ENCODE measurements around the gene RNPEP. TPM values are rescaled to one million over a fixed set of nuclear protein-coding genes. Genes with fewer than 3 reads are reported as not detected.

The RNPEP gene
- total and polyA plus RNA-seq, 4 experiments from 2014 or later = 25.9 to 41.4 (median 29.7) TPM

DNA sequence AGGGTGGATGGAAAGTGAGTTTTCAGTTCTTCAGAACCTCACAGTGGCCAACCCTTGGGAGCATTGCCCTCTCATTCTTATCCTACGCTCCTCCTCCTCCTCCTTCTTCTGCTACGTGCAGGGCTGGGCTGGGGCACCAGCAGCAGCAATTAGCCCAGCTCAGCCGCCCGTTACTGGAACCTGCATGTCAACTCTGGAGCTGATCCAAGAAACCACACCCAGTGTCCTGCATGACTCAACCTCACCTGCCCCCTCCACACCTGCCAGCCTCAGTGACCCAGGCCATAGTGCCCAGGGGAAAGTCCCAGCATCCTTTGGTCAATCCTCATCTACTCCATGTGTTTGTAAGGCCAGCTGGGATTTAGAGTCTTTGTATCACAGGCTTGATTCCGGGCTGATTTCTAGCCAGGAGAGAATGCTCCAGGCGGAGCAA is 40.6 kb downstream of the RNPEP start:
- Histone ChIP-seq H3K27me3 (ENCODE audit: insufficient read depth, low read length) (no peaks in the 10 kb centered on the region), H3K4me1 (ENCODE audit: insufficient read depth, low read length) (no peaks in the 10 kb centered on the region), H3K9me3 (ENCODE audit: control insufficient read depth in 1 of 2, low read length in 2 of 2) (no peaks in the 10 kb centered on the region), H3K36me3 (ENCODE audit: insufficient read depth, low read length) (no peaks in the 10 kb centered on the region), H3K27ac (ENCODE audit: low read depth, low read length) (no peak overlapping the region), H3K4me3 (ENCODE audit: low read length in 2 of 2) (no peak overlapping the region)
- H3K27ac Mint-ChIP-seq = no peak overlapping the region
- no peaks in the 10 kb centered on the region for H3K9me3 Mint-ChIP-seq
- ChIA-PET CTCF (ENCODE audit: partially characterized antibody) (no interaction called here), POLR2A (ENCODE audit: partially characterized antibody) (no interaction called here)
- peaks cover 5 to 19% of the 10 kb centered on the region in 2 donors for H3K27me3 Mint-ChIP-seq
- no peak for DNase-seq
- no peaks in the 10 kb centered on the region for H3K4me1 Mint-ChIP-seq
- H3K4me3 Mint-ChIP-seq = no peak overlapping the region
- H3K36me3 Mint-ChIP-seq = no peaks in the 10 kb centered on the region
- intact Hi-C loops (cut with micrococcal nuclease) = no loop called here

DNA sequence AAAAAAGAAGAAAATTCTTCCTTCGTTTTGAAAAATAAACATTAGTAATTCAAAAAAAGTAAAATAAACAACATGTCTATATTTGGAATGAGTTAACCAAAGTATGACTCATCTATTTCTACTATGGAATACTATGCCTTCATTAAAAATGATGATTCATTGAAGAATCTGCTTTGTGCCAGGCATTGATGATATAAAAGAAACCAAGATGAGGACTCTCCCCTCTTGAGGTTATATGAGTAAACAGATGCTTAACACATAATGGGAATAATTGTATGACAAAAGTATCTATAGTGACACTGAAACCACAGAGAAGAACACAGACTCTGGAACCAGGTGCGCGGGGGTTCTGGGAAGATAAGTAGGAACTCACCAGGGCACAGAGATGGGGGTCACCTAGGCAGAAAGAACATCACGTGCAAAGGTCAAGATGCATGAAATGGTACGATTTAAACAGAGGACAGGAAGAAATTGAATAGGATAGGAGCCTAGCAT is 46.8 kb downstream of the RNPEP start:
- no peak overlapping the region for H3K4me3 ChIP-seq (ENCODE audit: low read length in 2 of 2)
- no peak for DNase-seq
- H3K27ac ChIP-seq (ENCODE audit: low read depth, low read length) = no peak overlapping the region
- H3K4me1 Mint-ChIP-seq = no peaks in the 10 kb centered on the region
- H3K27me3 Mint-ChIP-seq = peaks cover 0 to 2% of the 10 kb centered on the region in 2 donors
- H3K27me3 ChIP-seq (ENCODE audit: insufficient read depth, low read length) = no peaks in the 10 kb centered on the region
- H3K4me1 ChIP-seq (ENCODE audit: insufficient read depth, low read length) = no peaks in the 10 kb centered on the region
- H3K36me3 ChIP-seq (ENCODE audit: insufficient read depth, low read length) = no peaks in the 10 kb centered on the region
- no peaks in the 10 kb centered on the region for H3K9me3 Mint-ChIP-seq
- H3K27ac Mint-ChIP-seq = peak overlapping the region in 1 of 7 donors; percentile 39
- intact Hi-C loops (cut with micrococcal nuclease) = no loop called here
- CTCF ChIA-PET (ENCODE audit: partially characterized antibody) = no interaction called here
- no peak overlapping the region for H3K4me3 Mint-ChIP-seq
- no peaks in the 10 kb centered on the region for H3K9me3 ChIP-seq (ENCODE audit: control insufficient read depth in 1 of 2, low read length in 2 of 2)
- no peaks in the 10 kb centered on the region for H3K36me3 Mint-ChIP-seq
- POLR2A ChIA-PET (ENCODE audit: partially characterized antibody) = no interaction called here

DNA sequence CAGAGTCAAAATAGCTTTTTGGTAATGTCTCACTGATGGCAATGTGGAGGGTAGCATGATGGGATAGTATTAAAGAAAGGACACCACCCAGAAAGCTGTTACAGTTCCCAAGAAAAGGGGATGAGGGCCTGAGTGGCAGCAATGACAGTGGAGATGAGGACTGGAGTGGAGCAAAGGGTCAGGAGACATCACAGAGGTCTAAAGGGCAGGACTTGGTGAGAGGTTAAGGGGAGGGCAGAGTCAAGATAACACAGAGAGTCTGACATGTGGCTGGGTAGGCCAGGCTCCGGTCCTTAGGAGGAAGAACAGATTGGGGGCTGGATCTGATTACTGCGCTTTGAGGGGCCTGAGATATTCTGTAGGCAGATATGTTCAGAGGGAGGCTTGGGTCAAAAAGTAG is 47.3 kb downstream of the RNPEP start:
- no peak overlapping the region for H3K4me3 ChIP-seq (ENCODE audit: low read length in 2 of 2)
- no peak for DNase-seq
- H3K4me3 Mint-ChIP-seq = no peak overlapping the region
- peaks cover 0 to 2% of the 10 kb centered on the region in 2 donors for H3K27me3 Mint-ChIP-seq
- H3K27me3 ChIP-seq (ENCODE audit: insufficient read depth, low read length) = no peaks in the 10 kb centered on the region
- no peaks in the 10 kb centered on the region for H3K36me3 Mint-ChIP-seq
- H3K4me1 Mint-ChIP-seq = no peaks in the 10 kb centered on the region
- H3K27ac ChIP-seq (ENCODE audit: low read depth, low read length) = no peak overlapping the region
- no peaks in the 10 kb centered on the region for H3K4me1 ChIP-seq (ENCODE audit: insufficient read depth, low read length)
- H3K9me3 Mint-ChIP-seq = no peaks in the 10 kb centered on the region
- intact Hi-C loops (cut with micrococcal nuclease) = no loop called here
- ChIA-PET POLR2A (ENCODE audit: partially characterized antibody) (no interaction called here), CTCF (ENCODE audit: partially characterized antibody) (no interaction called here)
- H3K9me3 ChIP-seq (ENCODE audit: control insufficient read depth in 1 of 2, low read length in 2 of 2) = no peaks in the 10 kb centered on the region
- H3K36me3 ChIP-seq (ENCODE audit: insufficient read depth, low read length) = no peaks in the 10 kb centered on the region
- no peak overlapping the region for H3K27ac Mint-ChIP-seq

DNA sequence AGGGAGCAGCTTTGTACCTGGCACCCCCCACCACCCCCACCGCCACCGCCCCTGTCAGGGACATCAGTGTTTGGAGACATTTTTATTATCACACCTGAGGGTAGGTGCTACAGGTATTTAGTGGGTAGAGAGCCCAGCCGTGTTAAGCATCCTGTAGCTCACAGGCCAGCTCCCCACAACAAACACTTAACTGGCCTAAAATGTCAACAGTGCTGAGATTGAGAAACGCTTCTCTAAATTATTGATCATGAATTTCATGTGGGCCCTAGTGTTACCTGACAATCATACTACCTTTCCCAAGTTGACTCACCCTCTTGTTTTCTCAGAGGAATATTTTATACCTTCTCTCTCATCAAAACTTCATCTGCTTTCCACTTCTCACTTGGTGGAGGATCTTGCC is 49.3 kb downstream of the RNPEP start:
- no peaks in the 10 kb centered on the region for H3K9me3 ChIP-seq (ENCODE audit: control insufficient read depth in 1 of 2, low read length in 2 of 2)
- H3K36me3 ChIP-seq (ENCODE audit: insufficient read depth, low read length) = no peaks in the 10 kb centered on the region
- H3K27me3 ChIP-seq (ENCODE audit: insufficient read depth, low read length) = no peaks in the 10 kb centered on the region
- Mint-ChIP-seq H3K36me3 (no peaks in the 10 kb centered on the region), H3K9me3 (no peaks in the 10 kb centered on the region), H3K4me1 (no peaks in the 10 kb centered on the region), H3K4me3 (no peak overlapping the region), H3K27me3 (peaks cover 0 to 2% of the 10 kb centered on the region in 2 donors), H3K27ac (no peak overlapping the region)
- POLR2A ChIA-PET (ENCODE audit: partially characterized antibody) = no interaction called here
- intact Hi-C loops (cut with micrococcal nuclease) = no loop called here
- CTCF ChIA-PET (ENCODE audit: partially characterized antibody) = interaction anchor here (1.9 kb wide), 1 partner anchor 32 kb away, joined by 5 read pairs; no protein-coding TSS in a partner anchor
- no peak overlapping the region for H3K27ac ChIP-seq (ENCODE audit: low read depth, low read length)
- H3K4me3 ChIP-seq (ENCODE audit: low read length in 2 of 2) = no peak overlapping the region
- no peak for DNase-seq
- no peaks in the 10 kb centered on the region for H3K4me1 ChIP-seq (ENCODE audit: insufficient read depth, low read length)

DNA sequence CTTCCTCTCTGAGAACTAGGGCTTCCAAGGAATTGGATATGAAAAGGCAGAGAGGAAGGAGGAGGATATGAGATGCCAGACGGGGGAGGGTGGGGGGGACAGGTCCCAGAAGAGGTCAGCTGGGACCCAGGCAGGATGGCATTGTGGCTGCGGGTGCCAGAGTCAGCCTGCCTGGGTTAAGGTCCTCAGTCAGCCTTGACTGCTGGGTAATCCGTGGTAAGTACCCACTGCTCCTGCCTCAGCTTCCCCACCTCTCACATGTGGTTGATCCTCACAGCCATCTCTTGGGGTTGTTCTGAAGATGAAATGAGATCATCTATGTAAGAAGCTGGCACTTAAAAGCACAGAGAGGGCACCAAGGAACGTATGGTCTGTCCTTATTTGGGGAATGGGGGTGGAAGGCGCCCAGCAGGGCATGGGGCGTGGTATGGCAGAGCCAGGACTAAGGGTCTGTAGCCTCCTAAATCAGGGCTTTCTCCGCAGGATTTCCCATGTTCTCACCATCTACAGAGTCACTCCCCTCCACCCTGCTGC is 51.8 kb downstream of the RNPEP start:
- CTCF ChIA-PET (ENCODE audit: partially characterized antibody) = no interaction called here

DNA sequence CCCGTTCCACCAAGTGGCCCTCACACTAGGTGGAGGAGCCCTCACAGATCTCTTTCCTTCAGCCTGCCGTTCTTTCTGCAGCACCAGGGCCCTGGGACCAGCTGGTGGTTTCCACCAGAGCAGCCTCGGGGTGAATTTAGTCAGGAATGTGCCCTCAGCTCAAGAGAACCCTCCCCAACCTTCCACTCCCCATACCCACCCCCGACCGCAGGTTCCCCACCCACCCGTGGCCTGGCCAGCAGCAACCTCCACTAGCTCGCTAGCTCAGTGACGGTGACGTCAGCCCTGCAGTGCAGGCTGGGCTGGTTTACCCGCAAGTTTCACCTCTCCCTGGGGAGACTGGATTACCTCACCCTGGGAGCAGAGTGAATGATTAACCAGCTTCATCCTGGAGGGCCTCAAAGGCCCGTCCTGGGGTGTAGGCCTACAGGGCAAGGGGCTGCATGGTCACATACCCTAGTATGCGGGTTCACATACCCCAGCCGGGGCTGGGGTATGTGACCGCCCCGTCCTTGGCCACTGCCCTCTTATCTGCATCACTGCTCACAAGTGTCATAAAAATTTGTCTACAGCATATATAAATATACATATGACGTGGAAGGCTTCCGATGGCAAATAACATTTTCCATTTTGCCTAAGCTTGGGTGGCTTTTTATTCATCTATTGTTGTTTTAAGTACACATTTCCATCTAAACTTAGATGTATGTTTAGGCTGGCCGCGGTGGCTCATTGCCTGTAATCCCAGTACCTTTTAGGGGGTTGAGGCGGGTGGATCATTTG is 52.4 kb downstream of the RNPEP start:
- Histone ChIP-seq H3K27ac (ENCODE audit: low read depth, low read length) (no peak overlapping the region), H3K4me3 (ENCODE audit: low read length in 2 of 2) (no peak overlapping the region), H3K27me3 (ENCODE audit: insufficient read depth, low read length) (no peaks in the 10 kb centered on the region), H3K36me3 (ENCODE audit: insufficient read depth, low read length) (no peaks in the 10 kb centered on the region), H3K4me1 (ENCODE audit: insufficient read depth, low read length) (no peaks in the 10 kb centered on the region), H3K9me3 (ENCODE audit: control insufficient read depth in 1 of 2, low read length in 2 of 2) (no peaks in the 10 kb centered on the region)
- Mint-ChIP-seq H3K27ac (no peak overlapping the region), H3K27me3 (peaks cover 0 to 2% of the 10 kb centered on the region in 2 donors), H3K4me1 (no peaks in the 10 kb centered on the region), H3K9me3 (no peaks in the 10 kb centered on the region), H3K36me3 (no peaks in the 10 kb centered on the region), H3K4me3 (no peak overlapping the region)
- no peak for DNase-seq
- ChIA-PET CTCF (ENCODE audit: partially characterized antibody) (no interaction called here), POLR2A (ENCODE audit: partially characterized antibody) (no interaction called here)
- intact Hi-C loops (cut with micrococcal nuclease) = no loop called here

More for the DNA sequence above, 51.8 kb downstream of the RNPEP start:
- no peaks in the 10 kb centered on the region for H3K36me3 Mint-ChIP-seq
- no peaks in the 10 kb centered on the region for H3K9me3 Mint-ChIP-seq
- intact Hi-C loops (cut with micrococcal nuclease) = no loop called here
- Histone ChIP-seq H3K4me3 (ENCODE audit: low read length in 2 of 2) (no peak overlapping the region), H3K9me3 (ENCODE audit: control insufficient read depth in 1 of 2, low read length in 2 of 2) (no peaks in the 10 kb centered on the region), H3K4me1 (ENCODE audit: insufficient read depth, low read length) (no peaks in the 10 kb centered on the region), H3K27ac (ENCODE audit: low read depth, low read length) (no peak overlapping the region), H3K36me3 (ENCODE audit: insufficient read depth, low read length) (no peaks in the 10 kb centered on the region), H3K27me3 (ENCODE audit: insufficient read depth, low read length) (no peaks in the 10 kb centered on the region)
- DNase-seq = no peak
- no peak overlapping the region for H3K4me3 Mint-ChIP-seq
- H3K27me3 Mint-ChIP-seq = peaks cover 0 to 2% of the 10 kb centered on the region in 2 donors
- H3K4me1 Mint-ChIP-seq = no peaks in the 10 kb centered on the region
- no peak overlapping the region for H3K27ac Mint-ChIP-seq
- POLR2A ChIA-PET (ENCODE audit: partially characterized antibody) = no interaction called here

DNA sequence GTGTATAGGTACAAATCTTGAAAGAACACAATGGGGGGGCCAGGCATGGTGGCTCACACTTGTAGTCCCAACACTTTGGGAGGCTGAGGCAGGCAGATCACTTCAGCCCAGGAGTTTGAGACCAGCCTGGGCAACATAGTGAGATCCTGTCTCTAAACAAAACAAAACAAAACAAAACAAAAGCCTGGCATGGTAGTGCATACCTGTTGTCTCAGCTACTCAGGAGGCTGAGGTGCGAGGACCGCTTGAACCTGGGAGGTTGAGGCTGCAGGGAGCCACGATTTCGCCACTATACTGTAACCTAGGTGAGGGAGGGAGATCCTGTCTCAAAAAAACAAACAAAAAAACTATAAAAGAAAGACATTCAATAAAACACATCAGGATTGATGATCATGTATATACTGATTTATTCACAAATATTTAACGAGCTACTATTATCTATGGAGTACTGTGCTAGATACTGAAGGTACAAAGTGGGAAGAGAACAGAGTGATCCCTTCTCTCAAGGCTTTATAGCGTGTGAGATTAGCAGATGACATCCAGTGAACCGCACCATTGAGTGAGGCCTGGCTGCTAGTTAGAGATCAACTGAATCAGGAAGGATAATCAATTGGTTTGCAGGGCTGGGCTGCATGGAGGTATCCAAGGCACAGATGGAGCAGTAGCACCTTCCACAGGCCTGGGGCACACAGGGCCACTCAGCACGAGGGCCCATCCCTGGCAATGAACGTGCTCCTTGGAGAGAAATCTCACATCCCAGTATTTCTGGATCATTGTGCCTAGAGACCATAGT is 54.3 kb downstream of the RNPEP start:
- Mint-ChIP-seq H3K4me1 (no peaks in the 10 kb centered on the region), H3K27ac (no peak overlapping the region), H3K4me3 (peak overlapping the region in 1 of 8 donors; percentile 5), H3K36me3 (no peaks in the 10 kb centered on the region), H3K27me3 (peaks cover 0 to 2% of the 10 kb centered on the region in 2 donors), H3K9me3 (no peaks in the 10 kb centered on the region)
- Histone ChIP-seq H3K27ac (ENCODE audit: low read depth, low read length) (no peak overlapping the region), H3K9me3 (ENCODE audit: control insufficient read depth in 1 of 2, low read length in 2 of 2) (no peaks in the 10 kb centered on the region), H3K4me1 (ENCODE audit: insufficient read depth, low read length) (no peaks in the 10 kb centered on the region), H3K36me3 (ENCODE audit: insufficient read depth, low read length) (no peaks in the 10 kb centered on the region), H3K27me3 (ENCODE audit: insufficient read depth, low read length) (no peaks in the 10 kb centered on the region), H3K4me3 (ENCODE audit: low read length in 2 of 2) (no peak overlapping the region)
- CTCF ChIA-PET (ENCODE audit: partially characterized antibody) = no interaction called here
- POLR2A ChIA-PET (ENCODE audit: partially characterized antibody) = no interaction called here
- no peak for DNase-seq
- intact Hi-C loops (cut with micrococcal nuclease) = no loop called here

Data from CD4-positive, alpha-beta memory T cell (primary cell).